Testis (tissue), 2 donors: Measurements from ENCODE around the gene CYP2A7.
"Not testable (repeated sequence)": the region's sequence is repeated elsewhere in the genome, so short reads cannot be mapped to it uniquely, and the experiment has no call there.

Experiments
- POLR2A ChIP-seq: fragments of 450-650 bp; IDR thresholded peaks from one replicate; pipeline ENCODE4 v1.6.1; 2017; ENCODE audit warnings: antibody characterized with exemption, mild to moderate bottlenecking, moderate library complexity
- TF ChIP-seq, protein P1 (sequence below), 3 experiments: fragments of 450-650 bp in 2 of 3; fragments of 200-600 bp in 1 of 3; sonication (generic) in 1 of 3; IDR thresholded peaks; one replicate each; pipeline ENCODE4 v1.5.1; 2016 to 2019; ENCODE audit warnings: antibody characterized with exemption in 3 of 3, mild to moderate bottlenecking in 2 of 3, moderate library complexity in 1 of 3

DNA sequence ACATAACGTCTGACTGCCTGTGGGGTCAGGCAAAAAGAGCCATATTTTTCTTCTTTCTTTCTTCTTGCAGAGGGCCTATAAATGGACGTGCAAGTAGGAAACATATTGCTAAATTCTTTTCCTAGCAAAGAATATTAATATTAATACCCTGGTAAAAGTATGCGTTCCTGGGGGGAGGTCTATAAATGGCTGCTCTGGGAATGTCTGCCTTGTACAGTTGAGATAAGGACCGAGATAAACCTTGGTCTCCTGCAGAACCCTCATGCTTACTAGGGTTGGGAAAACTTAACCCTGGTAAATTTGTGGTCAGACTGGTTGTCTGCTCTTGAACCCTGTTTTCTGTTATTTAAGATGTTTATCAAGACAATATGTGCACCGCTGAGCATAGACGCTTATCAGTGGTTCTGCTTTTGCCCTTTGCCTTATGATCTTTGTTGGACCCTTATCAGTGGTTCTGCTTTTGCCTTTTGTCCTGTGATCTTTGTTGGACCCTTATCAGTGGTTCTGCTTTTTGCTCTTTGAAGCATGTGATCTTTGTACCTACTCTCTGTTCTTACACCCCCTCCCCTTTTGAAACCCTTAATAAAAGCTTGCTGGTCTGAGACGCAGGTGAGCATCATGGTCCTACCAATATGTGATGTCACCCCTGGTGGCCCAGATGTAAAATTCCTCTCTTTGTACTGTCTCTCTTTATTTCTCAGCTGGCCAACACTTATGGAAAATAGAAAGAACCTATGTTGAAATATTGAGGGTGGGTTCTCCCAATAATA, 37.7 kb upstream of the CYP2A7 start:
- TF ChIP-seq POLR2A, result not testable (repeated sequence)
- TF ChIP-seq, protein P1, sequence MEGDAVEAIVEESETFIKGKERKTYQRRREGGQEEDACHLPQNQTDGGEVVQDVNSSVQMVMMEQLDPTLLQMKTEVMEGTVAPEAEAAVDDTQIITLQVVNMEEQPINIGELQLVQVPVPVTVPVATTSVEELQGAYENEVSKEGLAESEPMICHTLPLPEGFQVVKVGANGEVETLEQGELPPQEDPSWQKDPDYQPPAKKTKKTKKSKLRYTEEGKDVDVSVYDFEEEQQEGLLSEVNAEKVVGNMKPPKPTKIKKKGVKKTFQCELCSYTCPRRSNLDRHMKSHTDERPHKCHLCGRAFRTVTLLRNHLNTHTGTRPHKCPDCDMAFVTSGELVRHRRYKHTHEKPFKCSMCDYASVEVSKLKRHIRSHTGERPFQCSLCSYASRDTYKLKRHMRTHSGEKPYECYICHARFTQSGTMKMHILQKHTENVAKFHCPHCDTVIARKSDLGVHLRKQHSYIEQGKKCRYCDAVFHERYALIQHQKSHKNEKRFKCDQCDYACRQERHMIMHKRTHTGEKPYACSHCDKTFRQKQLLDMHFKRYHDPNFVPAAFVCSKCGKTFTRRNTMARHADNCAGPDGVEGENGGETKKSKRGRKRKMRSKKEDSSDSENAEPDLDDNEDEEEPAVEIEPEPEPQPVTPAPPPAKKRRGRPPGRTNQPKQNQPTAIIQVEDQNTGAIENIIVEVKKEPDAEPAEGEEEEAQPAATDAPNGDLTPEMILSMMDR (IDR thresholded peaks at IDR 0.05), result not testable (repeated sequence)
